Right lobe of liver (tissue), 6 donors: ENCODE data around the gene GPR84. TPM values are rescaled to one million over a fixed set of nuclear protein-coding genes. Genes with fewer than 3 reads are reported as not detected.
A peak's percentile ranks its signal among the peaks of the same experiment; 100 is the strongest.

Experiments used
- ATAC-seq, 4 donors: fragments of 200-7000 bp; cut with Tn5 transposase; one replicate each; pipeline ENCODE4 v1.9.1; 2020; ENCODE audit warnings: mild to moderate bottlenecking in 4 of 4, moderate library complexity in 4 of 4
- DNase-seq, 3 donors: peaks; one replicate each; pipeline ENCODE4 v3.0.0-alpha.2; 2020
- H3K27ac ChIP-seq, 3 donors: fragments of 200-600 bp; one replicate each; pipeline ENCODE4 v1.8.0; 2022
- H3K27me3 ChIP-seq, 2 donors: fragments of 200-600 bp; one replicate each; pipeline ENCODE4 v1.8.0; 2022
- H3K36me3 ChIP-seq, 4 donors: fragments of 200-600 bp; sonication (generic) in 1 of 4; one replicate each; pipeline versions ENCODE4 v1.5.1 to v1.8.0; 2017 to 2022; ENCODE audit warnings: control low read depth in 1 of 4
- H3K4me1 ChIP-seq, 4 donors: fragments of 200-600 bp; sonication (generic) in 1 of 4; one replicate each; pipeline versions ENCODE4 v1.5.1 to v1.8.0; 2017 to 2022; ENCODE audit warnings: control low read depth in 1 of 4
- H3K4me3 ChIP-seq, 3 donors: fragments of 200-600 bp; one replicate each; pipeline ENCODE4 v1.8.0; 2022
- H3K9me3 ChIP-seq, 4 donors: fragments of 200-600 bp; sonication (generic) in 1 of 4; one replicate each; pipeline versions ENCODE4 v1.5.1 to v1.8.0; 2017 to 2022; ENCODE audit warnings: control low read depth in 1 of 4
- POLR2A ChIP-seq: fragments of 450-650 bp; IDR thresholded peaks from one replicate; pipeline ENCODE4 v1.6.1; 2017; ENCODE audit warnings: antibody characterized with exemption, mild to moderate bottlenecking
- WGBS: methylation state at CpG from one replicate; pipeline ENCODE4 v1.1.6; 2018; ENCODE audit warnings: low coverage, low lambda C conversion rate; ENCODE audit not compliant: insufficient coverage; ENCODE audit errors: missing lambda C conversion rate; 5-methylcytosine and 5-hydroxymethylcytosine counted together
- intact Hi-C, 2 donors: fragments of 100-400 bp; cut with DNase I; formaldehyde crosslinking; loops; one replicate each; pipeline versions ENCODE4 v1.11.2 to v1.14.1; 2022
- total RNA-seq, 6 experiments: library from RNA; depleted of rRNA in 2 of 6; stranded (reverse); fragments of >200 nt in 2 of 6; fragmentation: NEBNext Ultra II Directional in 3 of 6; extraction: Animal tissue kit (Norgen Biotek cat#: 25700) in 3 of 6; gene quantifications; one replicate each; pipeline versions ENCODE4 v1.1.0 to v1.2.4, GENCODE V29; 2016 to 2023
- TF ChIP-seq, protein P1 (sequence below), 4 donors: fragments of 200-600 bp in 3 of 4; fragments of 450-650 bp in 1 of 4; IDR thresholded peaks; one replicate each; pipeline versions ENCODE4 v1.5.1 to v1.8.0; 2016 to 2022; ENCODE audit warnings: antibody characterized with exemption in 4 of 4, mild to moderate bottlenecking in 2 of 4
- donor health status: DM: no; HTN: yes; CAD: no.
- donor health status: DM: no; HTN: no; CAD: no.
- donor health status: DM: no; HTN: no; CAD: no.
- donor health status: DM: no; HTN: yes; CAD: no.
- donor health status: DM: no; HTN: yes; CAD: no.

GPR84 gene
- total RNA-seq, 6 experiments from 2014 or later: 0.35 TPM; not detected in 5

DNA sequence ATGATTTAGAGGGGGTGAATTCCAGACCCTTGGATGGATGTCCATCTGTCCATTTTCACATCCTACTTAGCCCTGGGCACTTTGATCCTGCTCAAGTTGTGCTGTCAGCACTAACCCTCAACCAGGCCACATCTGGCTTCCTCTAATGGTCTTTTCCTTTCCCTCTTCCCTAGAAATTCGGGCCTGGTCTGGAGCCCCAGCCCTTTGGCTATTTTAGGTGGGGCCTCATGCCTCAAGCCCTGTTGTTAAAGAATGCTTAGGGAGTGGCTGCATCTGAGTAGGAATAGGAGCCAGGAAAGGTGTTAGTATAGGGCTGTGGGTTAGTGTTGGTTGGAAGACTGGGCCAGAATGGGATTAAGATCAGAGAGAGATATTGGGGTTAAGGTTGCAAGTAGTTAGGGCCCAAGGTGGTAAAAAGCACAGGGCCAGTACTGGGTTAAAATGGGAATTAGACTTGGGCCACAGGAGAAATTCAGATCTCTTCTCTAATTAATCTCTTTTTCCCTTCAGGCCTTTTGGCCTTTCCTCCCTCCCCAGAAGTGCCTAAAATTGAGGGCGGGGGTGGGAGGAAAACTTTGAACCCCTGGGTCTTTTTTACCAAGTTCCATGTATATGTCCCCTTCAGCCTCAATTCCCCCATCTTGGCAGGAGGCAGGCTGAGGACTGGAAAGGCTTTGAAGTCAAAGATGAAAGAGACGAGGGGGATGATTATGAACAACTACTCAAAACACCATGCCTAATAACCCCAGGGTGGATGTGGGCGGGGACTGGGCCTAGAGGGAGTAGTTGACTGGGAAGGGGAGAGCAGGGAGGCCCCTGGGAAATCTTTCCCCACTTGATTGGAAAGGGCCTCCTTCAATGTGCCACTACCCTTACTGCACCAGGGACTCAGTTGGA lies 24.2 kb upstream of the GPR84 start:
- DNase-seq: no peak
- no peak overlapping the region for H3K27ac ChIP-seq
- no peak for ATAC-seq
- WGBS: 79% methylated on average over 3 of the region's 4 CpGs
- no peaks in the 10 kb centered on the region for H3K9me3 ChIP-seq
- no peaks in the 10 kb centered on the region for H3K4me1 ChIP-seq
- intact Hi-C loops: no loop called here
- TF ChIP-seq, protein P1, sequence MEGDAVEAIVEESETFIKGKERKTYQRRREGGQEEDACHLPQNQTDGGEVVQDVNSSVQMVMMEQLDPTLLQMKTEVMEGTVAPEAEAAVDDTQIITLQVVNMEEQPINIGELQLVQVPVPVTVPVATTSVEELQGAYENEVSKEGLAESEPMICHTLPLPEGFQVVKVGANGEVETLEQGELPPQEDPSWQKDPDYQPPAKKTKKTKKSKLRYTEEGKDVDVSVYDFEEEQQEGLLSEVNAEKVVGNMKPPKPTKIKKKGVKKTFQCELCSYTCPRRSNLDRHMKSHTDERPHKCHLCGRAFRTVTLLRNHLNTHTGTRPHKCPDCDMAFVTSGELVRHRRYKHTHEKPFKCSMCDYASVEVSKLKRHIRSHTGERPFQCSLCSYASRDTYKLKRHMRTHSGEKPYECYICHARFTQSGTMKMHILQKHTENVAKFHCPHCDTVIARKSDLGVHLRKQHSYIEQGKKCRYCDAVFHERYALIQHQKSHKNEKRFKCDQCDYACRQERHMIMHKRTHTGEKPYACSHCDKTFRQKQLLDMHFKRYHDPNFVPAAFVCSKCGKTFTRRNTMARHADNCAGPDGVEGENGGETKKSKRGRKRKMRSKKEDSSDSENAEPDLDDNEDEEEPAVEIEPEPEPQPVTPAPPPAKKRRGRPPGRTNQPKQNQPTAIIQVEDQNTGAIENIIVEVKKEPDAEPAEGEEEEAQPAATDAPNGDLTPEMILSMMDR (IDR thresholded peaks at IDR 0.05): no peak
- no peak for TF ChIP-seq POLR2A
- H3K4me3 ChIP-seq: no peak overlapping the region
- peaks cover 0 to 3% (median under 1%) of the 10 kb centered on the region in 4 donors for H3K36me3 ChIP-seq
- no peaks in the 10 kb centered on the region for H3K27me3 ChIP-seq

- 100% methylated on average over 1 of the region's 3 CpGs for WGBS
- no peaks in the 10 kb centered on the region for H3K9me3 ChIP-seq
- peaks cover 0 to 3% (median 0%) of the 10 kb centered on the region in 4 donors for H3K36me3 ChIP-seq
- ATAC-seq (no peak), DNase-seq (no peak)
- H3K4me3 ChIP-seq: no peak overlapping the region
- H3K27me3 ChIP-seq: no peaks in the 10 kb centered on the region
- no peaks in the 10 kb centered on the region for H3K4me1 ChIP-seq
- H3K27ac ChIP-seq: no peak overlapping the region
- TF ChIP-seq POLR2A: no peak
- TF ChIP-seq, protein P1 (IDR thresholded peaks at IDR 0.05): no peak
- intact Hi-C loops: no loop called here
Observed at GRCh38 chr12:54387114-54387467, 22.8 kb upstream of the GPR84 start.

- no peak overlapping the region for H3K4me3 ChIP-seq
- H3K9me3 ChIP-seq: no peaks in the 10 kb centered on the region
- no peak for ATAC-seq
- WGBS: 100% methylated on average over 2 of the region's 3 CpGs
- intact Hi-C loops: no loop called here
- H3K27me3 ChIP-seq: no peaks in the 10 kb centered on the region
- H3K36me3 ChIP-seq: no peaks in the 10 kb centered on the region
- no peak overlapping the region for H3K27ac ChIP-seq
- no peak for DNase-seq
- no peaks in the 10 kb centered on the region for H3K4me1 ChIP-seq
- no peak for TF ChIP-seq POLR2A
- TF ChIP-seq, protein P1 (IDR thresholded peaks at IDR 0.05): no peak
Observed at GRCh38 chr12:54386403-54387113, 22.3 kb upstream of the GPR84 start.

GRCh38 chr12:54385251-54385914 lies 21.1 kb upstream of the GPR84 start:
- intact Hi-C loops: no loop called here
- WGBS: 67% methylated on average over 4 of the region's 10 CpGs
- DNase-seq (no peak), ATAC-seq (peak; percentile 9 to 55 (median 32))
- H3K27me3 ChIP-seq: no peaks in the 10 kb centered on the region
- H3K4me3 ChIP-seq: no peak overlapping the region
- H3K36me3 ChIP-seq: no peaks in the 10 kb centered on the region
- no peaks in the 10 kb centered on the region for H3K9me3 ChIP-seq
- peak overlapping the region in 1 of 3 donors; percentile 12 for H3K27ac ChIP-seq
- no peak for TF ChIP-seq POLR2A
- TF ChIP-seq, protein P1 (IDR thresholded peaks at IDR 0.05): no peak
- no peaks in the 10 kb centered on the region for H3K4me1 ChIP-seq
